Retina (tissue), 1 donor: ENCODE data around the gene BCAP31.

Source experiments
- DNase-seq: peaks from one replicate; pipeline ENCODE4 v3.0.0-alpha.2; 2016

BCAP31 gene

DNA sequence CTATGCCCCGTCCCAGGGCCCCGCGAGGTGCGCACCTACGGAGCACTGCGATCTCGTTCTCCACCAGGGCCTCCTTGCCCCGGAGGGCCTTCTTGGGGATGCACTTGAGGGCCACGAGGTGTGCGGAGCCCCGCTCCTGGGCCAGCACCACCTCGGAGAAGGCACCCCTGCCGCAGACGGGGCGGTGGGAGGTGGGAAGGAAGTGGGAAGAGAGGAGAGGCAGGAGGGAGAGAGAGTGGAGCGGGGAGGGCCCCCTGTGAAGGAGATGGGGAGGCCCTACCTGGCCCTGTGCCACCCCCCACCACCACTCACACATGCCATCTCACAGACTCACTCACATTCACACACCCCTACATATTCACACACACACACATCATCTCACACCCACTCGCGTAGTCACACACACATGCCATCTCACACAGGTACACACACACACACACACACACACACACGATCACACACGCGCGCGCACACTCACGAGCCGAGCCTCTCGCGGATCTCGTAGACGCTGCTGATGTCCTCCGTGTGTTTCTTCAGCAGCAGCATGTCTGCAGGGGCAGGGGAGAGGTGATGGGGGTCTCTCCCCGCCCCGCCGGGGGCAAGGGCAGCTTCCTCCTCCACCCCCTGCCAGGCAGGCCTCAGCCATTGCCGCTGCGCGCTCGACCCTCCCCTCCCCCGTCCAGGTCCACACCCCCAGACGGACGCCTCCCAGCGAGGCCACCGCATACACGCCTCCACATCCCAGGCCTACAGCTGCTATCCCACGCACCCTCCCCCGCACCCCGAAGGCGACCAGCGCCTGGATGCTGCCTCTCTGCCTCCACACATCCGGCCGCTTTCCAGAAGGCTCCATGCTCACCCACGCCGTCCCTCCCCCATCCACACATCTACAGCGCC lies 51.4 kb downstream of the BCAP31 start:
- no peak for DNase-seq

DNA sequence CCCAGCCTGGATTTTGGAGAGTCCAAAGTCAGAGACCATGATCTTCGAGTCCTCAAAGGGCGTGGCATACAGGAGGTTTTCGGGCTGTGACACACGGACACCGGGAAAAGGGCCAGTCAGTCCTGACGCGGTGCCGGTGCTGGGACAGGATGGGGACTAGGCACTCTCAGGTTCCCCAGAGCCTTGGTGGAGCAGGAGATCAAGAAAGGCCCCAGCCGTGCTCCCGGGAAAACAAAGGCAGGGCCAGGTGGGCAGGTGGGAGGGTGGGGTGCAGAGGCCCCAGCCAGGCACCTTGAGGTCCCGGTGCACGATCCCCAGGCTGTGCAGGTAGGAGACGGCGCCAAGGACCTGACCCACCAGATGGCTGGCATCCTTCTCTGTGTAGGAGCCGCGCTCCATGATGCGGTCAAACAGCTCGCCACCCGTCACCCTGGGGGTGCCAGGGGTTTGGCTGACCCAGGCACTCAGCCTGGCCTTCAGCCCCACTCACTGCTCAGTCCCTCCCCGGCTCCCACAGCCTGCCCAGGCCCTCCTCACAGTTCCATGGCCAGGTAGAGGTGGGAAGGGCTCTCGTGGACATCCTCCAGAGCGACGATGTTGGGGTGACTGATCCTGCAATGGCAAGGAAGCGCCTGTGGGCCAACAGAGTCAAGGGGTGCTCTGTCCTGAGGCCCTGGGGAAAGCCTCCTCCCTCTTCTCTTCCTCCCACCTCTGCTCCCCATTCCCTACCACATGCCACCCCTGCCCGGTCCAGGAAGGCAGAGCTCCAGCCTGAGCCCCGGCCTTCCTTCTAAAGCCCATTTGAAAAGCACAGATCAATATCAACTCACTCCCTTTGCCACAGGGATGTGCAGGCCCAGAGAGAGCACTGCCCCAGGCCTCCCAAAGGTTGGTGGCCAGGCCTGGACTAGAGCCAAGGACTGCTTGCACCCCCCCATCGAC lies 52.3 kb downstream of the BCAP31 start:
- DNase-seq = no peak

DNA sequence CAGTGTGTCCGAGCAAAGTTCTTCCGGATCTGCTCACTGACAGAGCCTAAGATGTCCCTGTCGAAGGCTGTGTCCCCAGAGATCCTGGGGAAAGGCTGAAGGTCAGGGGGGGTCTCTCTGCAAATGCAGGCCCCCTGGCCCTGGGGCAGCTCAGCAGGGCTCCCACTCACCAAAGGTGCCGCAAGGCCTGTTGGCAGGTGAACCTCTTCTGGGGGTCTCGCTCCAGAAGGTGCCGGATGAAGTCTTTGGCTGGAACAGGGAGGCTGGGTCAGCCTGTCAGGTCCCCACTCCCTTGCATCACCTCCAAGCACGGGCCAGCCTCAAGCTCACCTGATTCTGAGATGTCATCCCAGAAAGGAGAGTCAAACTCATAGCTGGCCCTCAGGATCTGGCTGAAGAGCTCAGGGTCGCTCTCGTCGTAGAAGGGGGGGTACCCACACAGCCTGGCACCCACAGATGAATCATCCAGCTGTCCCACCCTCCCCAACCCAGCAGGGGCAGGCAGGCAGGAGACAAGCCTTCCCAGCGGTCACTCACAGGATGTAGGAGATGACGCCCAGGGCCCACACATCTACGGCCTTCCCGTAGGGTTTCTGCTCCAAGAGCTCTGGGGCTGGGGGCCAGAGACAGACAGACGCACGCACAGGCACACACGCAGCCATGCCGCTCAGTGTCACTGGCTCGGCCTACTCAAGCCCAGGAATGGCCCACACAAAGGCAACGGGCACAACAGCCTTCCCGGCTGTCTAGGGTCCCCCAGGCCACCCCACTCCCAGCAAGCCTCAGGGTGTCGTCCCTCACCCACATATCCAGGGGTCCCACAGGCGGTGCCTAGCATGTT lies 53.2 kb downstream of the BCAP31 start:
- DNase-seq = no peak

DNA sequence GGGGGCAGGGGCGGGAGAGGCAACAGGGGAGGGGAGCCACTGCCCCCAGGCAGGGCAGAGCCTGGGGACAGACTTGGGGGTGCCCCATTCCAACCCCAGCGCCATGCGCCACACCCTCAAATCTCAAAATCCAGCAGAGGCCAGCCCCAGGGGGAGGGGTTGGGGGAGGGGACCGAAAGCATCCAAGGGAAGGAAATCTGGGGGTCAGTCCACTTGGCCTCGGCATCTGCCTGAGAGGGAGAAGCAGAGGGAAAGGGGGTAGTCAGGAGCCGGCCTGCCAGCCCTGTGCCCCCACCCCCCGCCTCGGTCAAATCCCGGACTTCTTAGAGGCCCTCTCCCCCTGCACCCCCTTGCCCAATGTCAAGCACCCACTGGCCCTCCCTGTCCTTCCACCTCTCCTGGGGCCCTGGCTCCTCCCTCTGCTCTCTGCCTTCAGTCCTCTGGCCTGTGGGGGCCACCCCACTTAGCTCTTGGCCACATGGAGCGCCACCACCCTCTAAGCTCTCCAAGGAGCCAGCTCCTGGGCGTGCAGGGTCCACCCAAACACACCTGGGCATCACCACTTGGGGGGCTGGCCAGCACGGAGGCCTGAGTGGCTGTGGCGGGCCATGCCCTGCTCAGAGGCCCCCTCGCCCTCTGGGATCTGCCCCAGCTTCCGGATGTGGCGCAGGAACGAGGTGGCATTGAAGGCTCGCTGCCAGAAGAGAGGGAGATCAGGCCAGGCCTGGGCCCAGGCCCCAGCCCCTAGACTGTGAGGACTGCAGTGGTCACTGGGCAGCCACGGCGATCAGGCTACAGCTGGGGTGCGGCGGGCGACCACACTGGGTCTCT lies 54.1 kb downstream of the BCAP31 start:
- no peak for DNase-seq

DNA sequence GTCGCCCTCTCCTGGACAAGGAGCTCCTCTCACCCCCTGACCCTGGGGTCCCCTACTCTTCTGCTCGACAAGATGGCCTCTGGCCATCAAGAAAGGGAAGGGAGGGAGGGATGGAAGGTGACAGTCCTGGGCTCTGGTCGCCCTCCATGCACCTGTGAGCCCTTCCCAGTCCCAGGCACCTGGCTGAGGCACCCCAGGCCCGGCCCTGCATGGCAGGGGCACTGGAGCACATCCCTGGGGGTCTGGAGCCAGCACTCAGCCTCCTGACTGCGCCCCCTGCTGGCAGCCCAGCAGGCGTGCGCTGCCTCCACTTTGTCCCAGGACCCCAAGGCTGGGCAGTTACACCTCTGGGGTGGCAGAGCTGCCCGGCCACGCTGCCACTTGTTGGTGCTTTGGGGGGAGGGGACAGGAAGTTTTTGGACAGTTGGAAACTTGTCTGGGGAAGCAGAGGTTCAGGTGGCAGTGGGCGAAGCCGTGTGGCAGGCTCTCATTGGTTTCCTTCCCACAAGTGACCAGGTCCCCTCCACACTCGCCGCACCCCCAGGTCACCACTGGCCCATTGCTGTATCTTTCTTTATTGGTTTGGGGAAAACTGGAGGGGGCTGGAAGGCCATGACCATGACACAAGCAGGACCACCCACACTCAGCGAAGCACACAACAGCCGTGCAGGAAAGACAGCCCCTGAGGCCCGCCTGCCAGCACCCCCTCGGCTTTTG lies 54.9 kb downstream of the BCAP31 start:
- DNase-seq = peak; percentile 59

DNA sequence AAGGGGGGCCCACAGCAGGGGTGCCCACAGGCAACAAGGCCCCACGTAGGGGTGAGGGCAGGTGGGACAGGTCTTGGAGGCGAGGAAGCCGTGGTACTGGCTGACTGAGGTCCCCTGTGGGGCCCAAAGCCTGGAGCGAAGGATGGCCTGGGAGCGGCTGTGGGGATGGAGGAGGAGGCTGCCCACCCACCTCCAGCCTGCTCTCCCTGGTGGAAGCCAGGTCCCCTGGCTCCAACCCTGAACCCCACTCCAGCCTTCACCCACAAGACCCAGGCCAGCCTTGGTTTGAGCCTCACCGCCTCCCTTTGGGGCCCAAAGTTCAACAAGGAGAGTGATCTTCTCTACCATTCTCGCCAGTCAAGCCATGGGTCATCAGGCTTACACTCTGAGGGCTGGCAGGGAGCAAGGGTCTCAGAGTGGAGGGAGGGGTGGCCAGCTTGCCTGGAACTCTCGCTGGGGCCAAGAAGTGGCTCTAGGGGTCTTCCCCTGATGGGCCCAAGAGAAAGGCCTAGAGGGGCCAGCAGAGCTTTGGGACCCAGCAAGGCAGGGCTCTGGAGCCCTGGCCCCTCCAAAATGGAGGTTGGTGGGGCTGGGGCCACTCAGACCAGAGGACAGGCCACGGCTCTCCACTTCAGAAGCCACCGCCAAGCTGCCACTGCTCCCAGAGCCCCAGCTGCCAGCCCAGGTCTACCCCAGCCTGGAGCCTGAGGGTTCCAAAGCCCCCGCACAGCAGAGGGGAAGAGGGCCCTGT lies 55.6 kb downstream of the BCAP31 start:
- no peak for DNase-seq

DNA sequence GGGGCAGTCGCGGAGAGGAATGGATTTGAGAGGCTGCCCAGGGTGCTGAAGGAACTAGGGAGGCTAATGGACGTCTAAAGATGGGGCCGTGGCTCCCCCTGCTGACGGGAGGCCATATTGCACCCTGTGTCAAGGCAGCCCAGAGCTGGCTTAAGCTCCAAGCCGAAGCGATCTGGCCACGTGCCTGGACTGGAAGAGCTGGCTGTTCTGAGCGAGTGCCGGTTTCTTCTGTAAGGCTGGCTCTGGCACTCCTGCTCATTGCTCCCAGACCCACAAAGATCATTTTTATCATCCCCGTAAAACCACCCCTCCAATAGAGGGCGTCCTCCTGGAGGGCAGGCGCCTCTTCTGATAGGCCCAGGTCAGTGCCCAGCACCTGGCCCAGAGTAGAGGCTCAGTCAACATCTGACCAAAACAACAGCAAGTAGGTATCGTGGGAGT lies 56.2 kb downstream of the BCAP31 start:
- DNase-seq = peak; percentile 83

DNA sequence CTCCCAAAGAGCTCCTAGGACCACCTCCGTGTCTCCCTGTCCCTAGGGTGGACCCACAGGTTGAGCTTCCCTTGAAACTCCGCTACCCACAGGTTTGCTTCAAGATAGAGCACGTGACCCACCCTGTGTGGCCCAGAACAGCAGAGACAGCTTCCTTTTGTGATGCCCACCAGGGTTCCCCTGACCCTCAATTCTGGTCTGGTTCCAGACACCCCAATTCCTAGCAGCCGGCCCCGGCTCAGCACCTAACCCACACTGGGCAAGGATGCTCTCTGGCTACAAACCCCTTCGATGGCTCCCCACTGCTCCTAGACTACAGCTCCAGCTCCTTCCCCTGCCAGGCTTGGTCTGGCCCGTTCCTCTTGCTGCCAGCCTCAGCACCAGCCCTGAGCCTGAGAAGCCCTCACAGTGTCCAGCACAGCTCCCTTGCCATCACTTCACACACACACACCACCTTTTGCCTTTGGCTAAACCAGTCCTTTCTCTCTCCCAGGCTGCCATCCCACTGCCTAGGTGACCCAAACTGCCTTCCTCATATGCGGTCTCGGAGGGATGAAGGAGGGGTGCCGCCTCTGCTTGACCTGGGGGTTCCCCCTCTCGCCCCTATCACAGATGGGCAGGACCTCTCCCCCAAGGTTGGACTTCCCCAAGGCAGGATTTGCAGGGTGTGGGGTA lies 56.8 kb downstream of the BCAP31 start:
- DNase-seq = no peak

DNA sequence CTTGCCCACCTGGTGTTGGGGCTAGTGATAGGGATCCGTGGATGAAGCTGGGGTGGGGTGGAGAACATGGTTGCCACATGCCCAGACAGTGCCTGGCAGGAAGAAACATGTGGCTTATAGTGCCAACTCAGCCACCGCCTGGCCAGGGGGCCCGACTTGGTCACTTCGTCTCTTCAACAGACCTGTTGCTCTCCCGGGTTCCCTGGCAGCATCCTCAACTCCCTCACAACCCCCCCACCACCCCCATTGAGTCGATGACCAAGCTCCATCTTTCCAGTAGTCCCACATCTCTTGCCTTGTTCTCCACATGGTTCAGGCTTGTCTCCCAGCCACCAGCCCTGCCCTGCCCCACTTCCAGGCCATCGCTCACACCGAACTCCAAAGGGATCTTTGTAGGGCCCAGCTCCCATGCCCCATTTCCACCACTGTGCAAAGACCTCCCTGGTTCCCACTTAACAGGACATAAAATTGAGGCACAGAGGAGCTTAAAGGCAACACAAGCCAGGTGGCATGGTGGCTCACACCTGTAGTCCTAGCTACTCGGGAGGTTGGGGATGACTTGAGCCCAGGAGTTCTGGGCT lies 58.4 kb downstream of the BCAP31 start:
- DNase-seq = no peak

DNA sequence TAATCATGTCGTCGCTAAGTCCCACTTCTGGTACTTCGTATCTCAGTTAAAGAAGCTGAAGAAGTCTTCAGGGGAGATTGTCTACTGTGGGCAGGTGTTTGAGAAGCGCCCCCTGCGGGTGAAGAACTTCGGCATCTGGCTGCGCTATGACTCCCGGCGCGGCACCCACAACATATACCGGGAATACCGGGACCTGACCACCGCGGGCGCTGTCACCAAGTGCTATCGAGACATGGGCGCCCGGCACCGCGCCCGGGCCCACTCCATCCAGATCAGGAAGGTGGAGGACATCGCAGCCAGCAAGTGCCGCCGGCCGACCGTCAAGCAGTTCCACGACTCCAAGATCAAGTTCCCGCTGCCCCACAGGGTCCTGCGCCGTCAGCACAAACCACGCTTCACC lies 61.9 kb downstream of the BCAP31 start:
- no peak for DNase-seq

DNA sequence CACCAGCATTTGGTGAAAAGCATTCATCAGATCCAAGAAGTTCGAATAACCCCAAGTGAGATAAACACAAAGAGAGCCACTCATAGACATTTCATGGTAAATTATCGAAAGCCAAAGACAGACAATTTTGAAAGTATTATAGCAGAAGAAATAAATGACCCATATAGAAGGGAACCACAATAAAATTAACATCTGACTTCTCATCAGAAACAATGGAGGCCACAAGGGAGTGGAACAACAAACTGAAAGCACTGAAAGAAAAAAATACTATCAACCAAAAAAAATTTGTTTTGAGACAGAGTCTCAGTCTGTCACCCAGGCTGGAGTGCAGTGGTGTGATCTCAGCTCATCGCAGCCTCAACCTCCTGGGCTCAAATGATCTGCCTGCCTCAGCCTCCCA lies 64.9 kb downstream of the BCAP31 start:
- no peak for DNase-seq

DNA sequence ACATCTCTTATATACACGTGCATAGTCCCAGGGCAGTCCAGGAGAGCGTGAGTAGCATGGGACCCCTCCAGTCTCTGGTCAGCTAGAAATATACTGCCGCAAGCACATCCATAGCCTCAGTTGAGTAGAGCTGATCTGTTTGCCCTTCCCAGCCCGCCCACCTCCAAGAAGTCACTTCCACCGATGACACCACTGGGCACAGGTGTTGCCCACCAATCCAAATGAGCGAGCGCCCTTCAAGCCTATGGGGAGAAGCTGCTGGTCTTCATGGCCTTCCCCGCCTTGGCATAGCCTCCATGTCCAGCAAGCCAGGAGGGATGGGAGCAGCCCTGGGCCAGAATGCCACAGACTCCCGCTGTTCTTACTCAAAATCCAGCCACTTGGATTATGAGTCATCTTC lies 67.0 kb downstream of the BCAP31 start:
- no peak for DNase-seq

DNA sequence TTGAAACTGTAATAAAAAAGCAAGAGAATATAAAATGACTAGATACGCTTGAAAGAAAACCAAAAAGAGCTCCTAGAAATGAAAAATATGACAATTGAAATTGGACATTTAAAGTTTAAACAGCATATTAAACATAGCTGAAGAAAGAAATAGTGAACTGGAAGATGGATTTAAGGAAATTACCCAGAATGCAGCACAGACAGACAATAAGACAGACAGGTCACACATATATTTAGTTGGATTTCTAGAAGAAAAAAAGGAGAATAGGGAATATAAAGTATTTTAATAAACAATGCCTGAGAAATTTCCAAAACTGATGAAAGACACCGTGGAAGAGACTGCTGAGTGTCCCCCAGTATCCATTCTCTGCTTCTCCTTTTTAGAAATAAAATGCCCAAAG lies 70.6 kb downstream of the BCAP31 start:
- DNase-seq = no peak

DNA sequence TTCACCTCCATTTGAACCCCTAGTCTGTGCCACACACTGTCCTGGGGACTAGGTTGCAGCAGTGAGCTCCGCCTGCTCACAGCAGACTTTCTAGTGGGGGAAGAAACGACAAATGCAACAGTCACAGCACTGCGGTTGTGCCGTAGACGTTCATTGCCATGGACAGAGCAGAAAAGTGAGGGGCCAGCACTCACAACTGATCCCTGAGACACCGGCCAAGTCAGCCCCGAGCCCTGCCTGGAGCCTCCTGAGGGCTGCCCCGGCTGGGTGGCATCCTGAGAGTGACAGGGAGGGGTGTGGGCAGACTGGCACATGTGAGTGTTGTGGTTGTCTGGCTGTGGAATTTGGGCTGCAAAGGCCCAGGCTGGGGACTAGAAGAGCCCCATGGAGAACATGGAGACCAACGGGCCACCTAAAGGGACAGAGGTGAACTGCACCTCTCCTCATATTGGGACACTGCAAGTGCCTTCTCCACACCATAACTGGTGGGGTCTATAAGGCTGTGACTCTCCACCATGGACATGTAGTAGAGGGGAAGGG lies 72.6 kb downstream of the BCAP31 start:
- DNase-seq = no peak

DNA sequence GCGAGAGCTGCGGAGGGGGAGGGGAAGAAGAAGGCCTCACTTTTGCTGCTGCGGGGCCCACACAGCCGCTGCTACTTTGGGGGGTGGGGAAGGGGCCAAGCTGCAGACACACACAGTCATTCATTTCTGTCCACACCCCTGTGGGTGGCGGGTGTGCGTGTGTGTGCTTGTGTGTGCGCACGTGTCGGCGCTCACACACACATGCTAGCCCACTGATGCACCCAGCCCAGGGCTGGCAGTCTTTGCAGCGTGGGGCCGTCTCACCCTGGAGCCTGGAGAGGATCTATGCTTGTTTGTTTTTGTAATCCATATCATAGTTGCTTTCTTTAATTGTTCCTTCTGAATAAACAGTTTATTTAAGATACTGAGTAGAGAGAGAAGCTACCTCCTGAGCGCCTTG lies 73.2 kb downstream of the BCAP31 start:
- DNase-seq = no peak
